ENCODE data around the gene SDC3. TPM values are rescaled to one million over a fixed set of nuclear protein-coding genes. Genes with fewer than 3 reads are reported as not detected.

The SDC3 gene
- total RNA-seq, 1 donor from 2014 or later, result 51.9 TPM

DNA sequence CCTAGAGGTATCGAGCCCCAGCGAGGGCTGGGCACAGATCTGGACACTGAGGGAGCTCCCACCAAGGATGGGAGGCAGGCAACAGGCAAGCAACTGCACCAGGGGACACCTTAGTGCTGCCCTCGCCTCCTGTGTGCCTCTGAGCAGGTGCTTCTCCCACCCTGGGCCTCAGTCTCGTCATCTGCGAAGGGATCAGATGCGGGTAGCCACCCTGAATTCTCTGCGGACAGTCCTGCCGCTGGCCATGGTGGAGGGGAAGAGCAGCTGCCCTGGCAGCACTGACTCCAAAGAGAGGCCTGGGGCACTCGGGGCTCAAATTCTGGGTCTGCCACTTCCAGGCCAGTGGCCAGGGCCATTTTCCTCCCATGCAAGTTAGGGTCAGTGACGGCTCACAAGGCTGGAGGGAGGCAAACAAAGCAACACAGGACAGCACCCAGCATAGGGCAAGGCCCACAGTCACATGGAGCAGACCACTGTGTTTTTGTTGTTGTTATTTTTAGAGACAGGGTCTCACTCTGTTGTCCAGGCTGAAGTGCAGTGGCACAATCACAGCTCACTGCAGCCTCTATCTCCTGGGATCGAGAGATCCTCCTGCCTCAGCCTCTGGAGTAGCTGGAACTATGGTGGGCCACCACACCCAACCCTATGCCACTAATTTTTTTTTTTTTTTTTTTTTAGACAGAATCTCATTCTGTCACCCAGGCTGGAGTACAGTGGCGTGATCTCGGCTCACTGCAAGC, 7.1 kb upstream of the SDC3 start:
- DNase-seq (ENCODE audit: low spot score in 2 of 2), result peak in 1 of 2 donors; percentile 60
- Histone ChIP-seq H3K4me1 (no peaks in the 10 kb centered on the region), H3K27ac (no peak overlapping the region), H3K36me3 (no peaks in the 10 kb centered on the region), H3K4me3 (no peak overlapping the region), H3K9me3 (no peaks in the 10 kb centered on the region), H3K27me3 (no peaks in the 10 kb centered on the region)
- TF ChIP-seq, protein P1, sequence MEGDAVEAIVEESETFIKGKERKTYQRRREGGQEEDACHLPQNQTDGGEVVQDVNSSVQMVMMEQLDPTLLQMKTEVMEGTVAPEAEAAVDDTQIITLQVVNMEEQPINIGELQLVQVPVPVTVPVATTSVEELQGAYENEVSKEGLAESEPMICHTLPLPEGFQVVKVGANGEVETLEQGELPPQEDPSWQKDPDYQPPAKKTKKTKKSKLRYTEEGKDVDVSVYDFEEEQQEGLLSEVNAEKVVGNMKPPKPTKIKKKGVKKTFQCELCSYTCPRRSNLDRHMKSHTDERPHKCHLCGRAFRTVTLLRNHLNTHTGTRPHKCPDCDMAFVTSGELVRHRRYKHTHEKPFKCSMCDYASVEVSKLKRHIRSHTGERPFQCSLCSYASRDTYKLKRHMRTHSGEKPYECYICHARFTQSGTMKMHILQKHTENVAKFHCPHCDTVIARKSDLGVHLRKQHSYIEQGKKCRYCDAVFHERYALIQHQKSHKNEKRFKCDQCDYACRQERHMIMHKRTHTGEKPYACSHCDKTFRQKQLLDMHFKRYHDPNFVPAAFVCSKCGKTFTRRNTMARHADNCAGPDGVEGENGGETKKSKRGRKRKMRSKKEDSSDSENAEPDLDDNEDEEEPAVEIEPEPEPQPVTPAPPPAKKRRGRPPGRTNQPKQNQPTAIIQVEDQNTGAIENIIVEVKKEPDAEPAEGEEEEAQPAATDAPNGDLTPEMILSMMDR (IDR thresholded peaks at IDR 0.05), result no peak
- intact Hi-C loops (cut with DNase I), result no loop called here

DNA sequence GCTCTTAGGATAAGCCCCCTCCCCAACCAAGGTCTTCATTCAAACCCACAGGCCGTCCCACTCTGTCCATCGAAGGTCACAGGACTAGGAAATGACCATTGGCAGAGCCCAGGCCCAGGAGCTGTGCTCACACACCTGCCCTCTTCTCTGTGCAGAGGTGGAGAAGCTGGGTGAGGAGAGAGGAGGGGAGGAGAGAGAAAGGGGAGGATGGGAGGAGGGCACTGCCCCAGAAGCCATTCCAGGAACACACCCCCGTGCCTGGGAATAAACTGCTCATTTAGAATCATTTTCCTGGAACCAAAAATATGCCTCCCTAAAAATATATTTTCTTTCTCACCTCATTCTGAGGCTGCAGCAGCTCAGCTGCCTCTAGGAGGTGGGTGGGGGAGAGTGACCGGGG, 6.4 kb upstream of the SDC3 start:
- no peak overlapping the region for H3K4me3 ChIP-seq
- peak in 1 of 2 donors; percentile 43 for DNase-seq (ENCODE audit: low spot score in 2 of 2)
- H3K36me3 ChIP-seq, result no peaks in the 10 kb centered on the region
- TF ChIP-seq, protein P1 (IDR thresholded peaks at IDR 0.05), result no peak
- no peak overlapping the region for H3K27ac ChIP-seq
- intact Hi-C loops (cut with DNase I), result loop anchor here (5.0 kb wide), 1 partner anchor 38 kb away; no protein-coding TSS in a partner anchor
- no peaks in the 10 kb centered on the region for H3K4me1 ChIP-seq
- no peaks in the 10 kb centered on the region for H3K27me3 ChIP-seq
- H3K9me3 ChIP-seq, result no peaks in the 10 kb centered on the region

- no peak for DNase-seq (ENCODE audit: low spot score in 2 of 2)
- Histone ChIP-seq H3K4me3 (no peak overlapping the region), H3K27me3 (no peaks in the 10 kb centered on the region), H3K9me3 (no peaks in the 10 kb centered on the region), H3K4me1 (no peaks in the 10 kb centered on the region), H3K27ac (no peak overlapping the region), H3K36me3 (no peaks in the 10 kb centered on the region)
- TF ChIP-seq, protein P1 (IDR thresholded peaks at IDR 0.05), result no peak
- intact Hi-C loops (cut with DNase I), result loop anchor here (5.0 kb wide), 1 partner anchor 37 kb away; no protein-coding TSS in a partner anchor
Observed at GRCh38 chr1:30914587-30914922, 6.0 kb upstream of the SDC3 start.

- Histone ChIP-seq H3K36me3 (no peaks in the 10 kb centered on the region), H3K27me3 (no peaks in the 10 kb centered on the region), H3K4me3 (no peak overlapping the region), H3K4me1 (peaks cover 3 to 7% of the 10 kb centered on the region in 2 donors), H3K9me3 (no peaks in the 10 kb centered on the region), H3K27ac (peak overlapping the region in 1 of 2 donors; percentile 27)
- intact Hi-C loops (cut with DNase I), result loop anchor here (5.0 kb wide), 1 partner anchor 36 kb away; no protein-coding TSS in a partner anchor
- TF ChIP-seq, protein P1 (IDR thresholded peaks at IDR 0.05), result no peak
- peak; percentile 51 to 82 for DNase-seq (ENCODE audit: low spot score in 2 of 2)
Observed at GRCh38 chr1:30912913-30913652, 4.5 kb upstream of the SDC3 start.

DNA sequence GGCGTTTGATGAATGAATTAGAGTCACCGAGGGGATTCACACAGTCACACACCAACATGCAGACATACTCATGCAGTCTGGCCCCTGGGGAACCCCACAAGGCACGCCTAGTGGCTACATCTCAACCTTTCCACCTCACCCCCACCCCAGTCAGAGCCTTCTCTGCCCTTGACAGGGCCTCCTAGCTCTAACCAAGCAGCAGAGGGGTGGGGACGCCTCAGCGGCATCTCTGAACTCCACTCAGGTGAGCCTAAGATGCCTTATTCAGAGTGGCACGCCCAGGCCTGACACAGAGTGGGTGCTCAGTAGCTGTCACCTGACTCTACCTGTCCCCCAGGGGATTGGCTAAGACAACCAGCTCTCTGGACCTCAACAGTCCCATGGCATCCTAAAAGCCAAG, 3.7 kb upstream of the SDC3 start:
- no peaks in the 10 kb centered on the region for H3K9me3 ChIP-seq
- H3K4me1 ChIP-seq, result peaks cover 3 to 9% of the 10 kb centered on the region in 2 donors
- DNase-seq (ENCODE audit: low spot score in 2 of 2), result peak in 1 of 2 donors; percentile 63
- no peak overlapping the region for H3K27ac ChIP-seq
- H3K36me3 ChIP-seq, result no peaks in the 10 kb centered on the region
- intact Hi-C loops (cut with DNase I), result loop anchor here (5.0 kb wide), 1 partner anchor 35 kb away; no protein-coding TSS in a partner anchor
- no peak overlapping the region for H3K4me3 ChIP-seq
- no peaks in the 10 kb centered on the region for H3K27me3 ChIP-seq
- TF ChIP-seq, protein P1 (IDR thresholded peaks at IDR 0.05), result no peak

All from ascending aorta (tissue), 2 donors.